ENCODE measurements around the gene TTLL9.

Gene TTLL9

DNA sequence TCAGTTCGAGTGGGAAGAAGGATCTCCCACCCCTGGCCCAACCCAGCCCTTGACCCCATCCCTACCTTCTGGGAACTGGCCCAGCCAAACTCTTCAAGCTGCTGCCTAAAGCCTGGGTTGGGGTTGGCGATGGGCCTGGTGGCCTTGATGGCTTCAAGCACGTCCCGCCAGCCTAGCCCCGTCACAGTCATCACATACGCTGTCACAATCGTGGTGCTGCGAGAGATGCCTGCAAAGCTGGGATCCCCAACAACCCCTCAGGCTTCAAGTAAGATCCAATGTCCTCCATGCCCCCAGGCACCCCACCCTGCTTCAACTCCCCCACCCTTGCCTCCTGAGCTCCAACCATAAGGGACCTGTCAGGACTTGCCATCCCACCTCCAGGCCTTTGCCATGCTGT, 7.9 kb upstream of the TTLL9 start:
- TF ChIP-seq POLR2AphosphoS5 (IDR thresholded peaks at IDR 0.05; ENCODE audit: low read depth, low read length) (no peak), TAF1 (IDR thresholded peaks at IDR 0.05; ENCODE audit: borderline replicate concordance, insufficient read depth, low read length) (no peak), SIN3A (IDR thresholded peaks at IDR 0.05; ENCODE audit: borderline replicate concordance, insufficient read depth, low read length) (no peak), FOXP2 (optimal IDR thresholded peaks at IDR 0.05; ENCODE audit: borderline replicate concordance, extremely low read depth, extremely low read length, insufficient read depth) (no peak)
- TF ChIP-seq, protein P1, sequence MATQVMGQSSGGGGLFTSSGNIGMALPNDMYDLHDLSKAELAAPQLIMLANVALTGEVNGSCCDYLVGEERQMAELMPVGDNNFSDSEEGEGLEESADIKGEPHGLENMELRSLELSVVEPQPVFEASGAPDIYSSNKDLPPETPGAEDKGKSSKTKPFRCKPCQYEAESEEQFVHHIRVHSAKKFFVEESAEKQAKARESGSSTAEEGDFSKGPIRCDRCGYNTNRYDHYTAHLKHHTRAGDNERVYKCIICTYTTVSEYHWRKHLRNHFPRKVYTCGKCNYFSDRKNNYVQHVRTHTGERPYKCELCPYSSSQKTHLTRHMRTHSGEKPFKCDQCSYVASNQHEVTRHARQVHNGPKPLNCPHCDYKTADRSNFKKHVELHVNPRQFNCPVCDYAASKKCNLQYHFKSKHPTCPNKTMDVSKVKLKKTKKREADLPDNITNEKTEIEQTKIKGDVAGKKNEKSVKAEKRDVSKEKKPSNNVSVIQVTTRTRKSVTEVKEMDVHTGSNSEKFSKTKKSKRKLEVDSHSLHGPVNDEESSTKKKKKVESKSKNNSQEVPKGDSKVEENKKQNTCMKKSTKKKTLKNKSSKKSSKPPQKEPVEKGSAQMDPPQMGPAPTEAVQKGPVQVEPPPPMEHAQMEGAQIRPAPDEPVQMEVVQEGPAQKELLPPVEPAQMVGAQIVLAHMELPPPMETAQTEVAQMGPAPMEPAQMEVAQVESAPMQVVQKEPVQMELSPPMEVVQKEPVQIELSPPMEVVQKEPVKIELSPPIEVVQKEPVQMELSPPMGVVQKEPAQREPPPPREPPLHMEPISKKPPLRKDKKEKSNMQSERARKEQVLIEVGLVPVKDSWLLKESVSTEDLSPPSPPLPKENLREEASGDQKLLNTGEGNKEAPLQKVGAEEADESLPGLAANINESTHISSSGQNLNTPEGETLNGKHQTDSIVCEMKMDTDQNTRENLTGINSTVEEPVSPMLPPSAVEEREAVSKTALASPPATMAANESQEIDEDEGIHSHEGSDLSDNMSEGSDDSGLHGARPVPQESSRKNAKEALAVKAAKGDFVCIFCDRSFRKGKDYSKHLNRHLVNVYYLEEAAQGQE (IDR thresholded peaks at IDR 0.05; ENCODE audit: insufficient read depth in 1 of 2, low read depth in 2 of 2, low read length in 2 of 2), result no peak

DNA sequence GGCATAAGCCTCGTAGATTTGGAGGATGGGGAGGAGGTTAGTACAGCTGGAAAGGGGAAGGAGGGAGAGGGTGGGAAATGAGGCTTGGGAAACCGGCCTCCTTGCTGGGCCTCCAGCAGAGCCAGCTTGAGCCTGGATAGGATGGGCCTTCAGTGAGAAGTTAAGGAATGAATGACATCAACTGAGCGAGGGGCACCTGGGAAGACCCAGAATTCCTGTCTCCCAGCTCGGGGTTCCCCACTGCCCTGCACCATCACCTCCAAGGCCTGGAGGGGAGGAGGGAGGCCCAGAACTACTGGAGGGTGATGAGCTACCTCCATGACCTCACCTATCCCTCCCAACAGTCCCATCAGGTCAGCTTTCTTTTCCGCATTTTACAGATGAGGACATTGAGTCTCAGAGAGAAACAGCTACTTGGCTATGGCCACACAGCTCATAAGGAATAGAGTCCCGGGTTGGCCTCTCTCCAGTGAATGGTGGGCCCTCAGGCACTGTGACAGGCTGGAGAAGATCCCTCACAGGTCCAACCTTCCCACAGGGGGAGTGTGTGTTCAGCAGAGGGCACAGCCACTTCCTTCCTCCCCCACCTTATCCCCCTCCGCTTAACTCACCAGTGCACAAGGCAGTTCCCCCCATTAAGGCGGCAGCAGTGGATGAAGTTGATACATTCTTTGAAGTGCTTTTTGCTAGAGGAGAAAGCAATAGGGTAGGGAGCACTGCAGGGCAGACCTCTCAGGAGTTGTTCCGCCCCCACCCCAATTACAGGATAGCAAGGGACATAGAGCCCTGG, 6.9 kb upstream of the TTLL9 start:
- TF ChIP-seq FOXP2 (optimal IDR thresholded peaks at IDR 0.05; ENCODE audit: borderline replicate concordance, extremely low read depth, extremely low read length, insufficient read depth) (no peak), POLR2AphosphoS5 (IDR thresholded peaks at IDR 0.05; ENCODE audit: low read depth, low read length) (no peak), SIN3A (IDR thresholded peaks at IDR 0.05; ENCODE audit: borderline replicate concordance, insufficient read depth, low read length) (no peak), TAF1 (IDR thresholded peaks at IDR 0.05; ENCODE audit: borderline replicate concordance, insufficient read depth, low read length) (no peak)
- TF ChIP-seq, protein P1 (IDR thresholded peaks at IDR 0.05; ENCODE audit: insufficient read depth in 1 of 2, low read depth in 2 of 2, low read length in 2 of 2), result no peak

DNA sequence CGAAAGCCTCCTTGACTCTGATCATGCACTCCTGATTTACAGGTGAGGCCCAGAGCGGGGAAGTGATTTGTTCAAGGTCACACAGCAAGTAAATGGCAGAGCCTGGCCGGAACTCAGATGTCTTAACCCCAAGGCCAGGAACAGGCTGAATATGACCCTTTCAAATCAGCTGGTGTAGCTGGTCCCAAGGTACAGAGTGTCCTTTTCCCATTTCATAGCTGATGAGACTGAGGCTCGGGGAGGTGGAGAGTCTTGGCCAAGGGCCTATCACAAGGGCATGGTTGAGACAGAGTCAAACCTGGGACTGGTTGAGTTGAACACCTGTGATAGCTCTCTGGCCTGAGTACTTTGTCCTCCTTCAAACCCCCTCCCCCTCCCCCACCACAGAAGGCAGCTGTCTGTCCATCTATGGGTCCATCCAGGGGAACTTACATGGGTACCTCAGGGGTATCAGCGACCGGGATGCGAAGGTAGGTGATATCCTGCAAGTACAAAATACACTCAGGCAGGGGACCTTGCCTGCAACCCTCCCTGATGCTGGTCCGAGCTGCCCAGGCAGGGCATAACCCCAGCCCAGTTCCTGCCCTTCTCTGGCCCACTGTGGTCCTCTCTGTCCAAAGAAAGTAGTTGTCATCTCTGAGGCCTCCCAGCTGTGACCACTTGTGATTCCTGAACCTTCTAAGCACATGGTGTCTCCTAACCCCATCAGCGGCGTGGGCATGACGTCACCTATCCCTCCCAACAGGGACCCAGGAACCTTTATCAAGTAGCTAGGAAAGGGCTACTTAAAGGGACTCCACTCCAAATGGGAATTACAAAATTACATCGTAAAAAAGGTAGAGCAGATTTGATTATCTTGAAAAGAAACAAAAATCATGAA, 5.7 kb upstream of the TTLL9 start:
- TF ChIP-seq TAF1 (IDR thresholded peaks at IDR 0.05; ENCODE audit: borderline replicate concordance, insufficient read depth, low read length), result no peak

DNA sequence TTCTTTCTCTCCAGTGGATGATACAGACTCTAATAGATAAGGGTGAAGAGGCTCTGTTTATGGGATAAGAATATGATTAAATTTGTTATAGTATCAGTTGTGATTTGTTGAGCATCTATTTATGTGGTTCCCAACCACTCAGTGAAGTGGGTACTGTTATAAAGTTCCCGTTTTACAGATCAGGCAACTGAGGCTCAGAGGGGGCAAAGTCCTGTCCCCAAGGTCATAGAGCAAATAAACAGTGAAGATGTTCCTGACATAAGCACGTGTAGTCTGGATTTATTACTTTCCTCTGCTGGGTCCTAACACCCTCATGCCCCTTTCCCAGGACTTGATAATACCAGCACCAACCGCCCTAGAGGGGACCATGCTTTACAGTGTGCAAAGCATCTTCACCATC, 4.2 kb upstream of the TTLL9 start:
- TF ChIP-seq, protein P1 (IDR thresholded peaks at IDR 0.05; ENCODE audit: insufficient read depth in 1 of 2, low read depth in 2 of 2, low read length in 2 of 2), result no peak
- TF ChIP-seq TAF1 (IDR thresholded peaks at IDR 0.05; ENCODE audit: borderline replicate concordance, insufficient read depth, low read length) (no peak), POLR2AphosphoS5 (IDR thresholded peaks at IDR 0.05; ENCODE audit: low read depth, low read length) (no peak), FOXP2 (optimal IDR thresholded peaks at IDR 0.05; ENCODE audit: borderline replicate concordance, extremely low read depth, extremely low read length, insufficient read depth) (no peak), SIN3A (IDR thresholded peaks at IDR 0.05; ENCODE audit: borderline replicate concordance, insufficient read depth, low read length) (no peak)

DNA sequence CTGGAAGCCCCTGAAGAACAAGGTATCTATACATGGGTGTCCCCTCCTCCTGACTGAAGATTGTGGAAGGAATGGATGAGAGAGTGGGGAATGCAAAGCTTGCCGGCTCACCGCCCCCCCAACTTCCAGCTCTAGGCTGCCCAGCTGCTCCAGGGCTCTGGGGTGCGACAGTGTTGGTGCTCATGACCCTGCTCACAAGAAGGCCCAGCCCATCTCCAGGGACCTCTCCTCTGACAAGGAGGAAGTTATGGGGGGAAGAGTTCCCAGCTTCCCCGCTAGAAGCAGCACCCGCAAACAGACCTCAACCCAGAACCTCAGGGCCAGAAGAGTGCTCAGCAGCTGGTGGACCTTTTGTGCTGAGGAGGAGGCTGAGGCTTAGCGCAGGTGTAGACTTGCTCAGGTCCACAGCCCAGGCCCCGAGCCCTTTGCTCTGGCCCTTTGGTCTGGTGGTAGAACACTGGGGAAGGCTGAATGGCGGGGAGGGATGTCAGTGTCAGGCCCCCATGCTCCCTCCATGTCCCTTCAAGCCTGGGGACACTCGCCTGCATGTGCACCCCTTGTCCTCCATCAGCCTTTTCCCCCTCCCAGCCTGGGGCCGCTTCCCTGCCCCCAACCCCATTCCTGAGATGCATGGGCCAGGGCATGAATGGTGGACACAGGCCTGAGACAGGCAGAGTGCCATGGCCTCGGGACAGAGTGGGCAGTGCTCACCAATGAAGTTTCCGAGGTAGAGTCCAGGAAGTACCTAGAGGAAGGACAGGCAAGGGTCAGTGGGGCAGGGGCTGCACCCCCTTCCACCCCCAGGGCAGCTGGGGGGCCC, 1.4 kb upstream of the TTLL9 start:
- TF ChIP-seq POLR2AphosphoS5 (IDR thresholded peaks at IDR 0.05; ENCODE audit: low read depth, low read length), result no peak
- no peak for TF ChIP-seq FOXP2 (optimal IDR thresholded peaks at IDR 0.05; ENCODE audit: borderline replicate concordance, extremely low read depth, extremely low read length, insufficient read depth)
- TF ChIP-seq, protein P1 (IDR thresholded peaks at IDR 0.05; ENCODE audit: insufficient read depth in 1 of 2, low read depth in 2 of 2, low read length in 2 of 2), result no peak
- no peak for TF ChIP-seq TAF1 (IDR thresholded peaks at IDR 0.05; ENCODE audit: borderline replicate concordance, insufficient read depth, low read length)
- TF ChIP-seq SIN3A (IDR thresholded peaks at IDR 0.05; ENCODE audit: borderline replicate concordance, insufficient read depth, low read length), result no peak

All from PFSK-1 (cell line).